Tibial nerve (tissue), 3 donors: ENCODE data around the gene HNRNPF.

Source experiments
- CTCF ChIP-seq, 5 experiments: fragments of 200-600 bp in 3 of 5; fragments of 450-650 bp in 2 of 5; sonication (generic) in 3 of 5; IDR thresholded peaks; one replicate each; pipeline ENCODE4 v1.5.1; 2016 to 2019; ENCODE audit warnings: antibody characterized with exemption in 5 of 5, mild to moderate bottlenecking in 3 of 5, moderate library complexity in 2 of 5
- POLR2A ChIP-seq, 2 donors: fragments of 450-650 bp; IDR thresholded peaks; one replicate each; pipeline ENCODE4 v1.6.1; 2017; ENCODE audit warnings: antibody characterized with exemption in 2 of 2, mild to moderate bottlenecking in 2 of 2, moderate library complexity in 2 of 2

DNA sequence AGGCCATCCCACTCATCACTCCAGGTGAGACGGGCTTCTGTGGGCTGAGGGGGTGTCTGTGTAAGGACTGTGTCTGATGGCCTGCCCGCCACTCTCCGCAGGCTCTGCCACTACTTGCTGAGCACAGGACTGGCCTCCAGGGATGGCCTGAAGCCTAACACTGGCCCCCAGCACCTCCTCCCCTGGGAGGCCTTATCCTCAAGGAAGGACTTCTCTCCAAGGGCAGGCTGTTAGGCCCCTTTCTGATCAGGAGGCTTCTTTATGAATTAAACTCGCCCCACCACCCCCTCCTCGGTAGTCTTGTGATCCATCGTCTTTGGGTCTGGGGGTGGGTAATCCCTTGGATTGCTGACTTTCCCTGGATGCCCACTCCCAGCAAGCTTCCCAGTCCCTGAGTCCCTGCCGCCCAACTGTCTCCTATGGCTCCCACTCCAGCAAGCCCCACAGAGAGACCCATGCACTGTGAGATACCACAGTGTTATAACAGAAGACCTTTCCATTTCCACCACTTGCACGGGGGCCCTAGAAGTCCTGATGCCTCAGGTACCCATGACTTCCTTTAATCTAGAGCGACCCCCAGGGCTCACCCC, 32.8 kb downstream of the HNRNPF start:
- TF ChIP-seq POLR2A (IDR thresholded peaks at IDR 0.05), result no peak
- no peak for TF ChIP-seq CTCF (IDR thresholded peaks at IDR 0.05)
